Osteocyte (in vitro differentiated cells): ENCODE measurements around the gene CORO2B. TPM values are rescaled to one million over a fixed set of nuclear protein-coding genes. Genes with fewer than 3 reads are reported as not detected.

Experiments
- DNase-seq: peaks from one replicate; pipeline ENCODE4 v3.0.0; 2021; ENCODE audit warnings: mixed read lengths; ENCODE audit not compliant: unreplicated experiment; ENCODE audit errors: extremely low spot score
- H3K27ac Mint-ChIP-seq: one replicate; pipeline ENCODE4 v1.8.0; 2021; ENCODE audit warnings: mild to moderate bottlenecking, mixed read lengths; ENCODE audit not compliant: unreplicated experiment
- H3K27me3 Mint-ChIP-seq: one replicate; pipeline ENCODE4 v1.8.0; 2021; ENCODE audit warnings: mixed read lengths; ENCODE audit not compliant: unreplicated experiment
- H3K36me3 Mint-ChIP-seq: one replicate; pipeline ENCODE4 v1.8.0; 2021; ENCODE audit warnings: mixed read lengths; ENCODE audit not compliant: unreplicated experiment
- H3K4me1 Mint-ChIP-seq: one replicate; pipeline ENCODE4 v1.8.0; 2021; ENCODE audit warnings: mixed read lengths; ENCODE audit not compliant: unreplicated experiment
- H3K4me3 Mint-ChIP-seq: one replicate; pipeline ENCODE4 v1.8.0; 2021; ENCODE audit warnings: mild to moderate bottlenecking, moderate library complexity, mixed read lengths; ENCODE audit not compliant: unreplicated experiment
- H3K9me3 Mint-ChIP-seq: one replicate; pipeline ENCODE4 v1.8.0; 2021; ENCODE audit warnings: mixed read lengths; ENCODE audit not compliant: unreplicated experiment
- total RNA-seq: library from RNA; stranded (reverse); gene quantifications from 2 replicates; pipeline ENCODE4 v1.2.1, GENCODE V29; 2021
- TF ChIP-seq, protein P1 (sequence below): fragments of 200-600 bp; sonication (generic); IDR thresholded peaks from 2 replicates; pipeline ENCODE4 v1.5.0; 2021; ENCODE audit warnings: antibody characterized with exemption, mild to moderate bottlenecking, moderate library complexity

CORO2B gene
- total RNA-seq, 1 donor from 2014 or later = 22.6 TPM

DNA sequence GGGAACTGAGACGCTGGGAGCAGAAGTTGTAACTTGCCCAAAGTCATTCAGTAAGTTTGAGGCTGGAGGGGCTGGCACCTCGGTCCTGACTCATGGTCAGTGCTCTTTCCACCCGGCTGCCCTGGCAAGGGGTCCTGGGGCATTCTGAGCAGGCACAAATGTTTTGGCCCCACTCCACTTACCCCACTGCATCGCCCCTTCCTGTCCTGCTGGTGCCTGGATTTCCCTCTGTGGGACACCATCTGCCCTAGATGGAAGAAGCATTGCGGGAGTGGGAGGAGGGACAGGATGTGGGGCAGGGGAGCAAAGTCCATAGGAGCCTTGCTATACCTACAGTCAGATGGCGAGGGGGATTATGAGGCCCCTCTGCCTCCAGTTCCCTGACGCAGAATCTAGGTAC lies 4.5 kb downstream of the CORO2B start:
- DNase-seq = no peak
- H3K27ac Mint-ChIP-seq = no peak overlapping the region
- TF ChIP-seq, protein P1, sequence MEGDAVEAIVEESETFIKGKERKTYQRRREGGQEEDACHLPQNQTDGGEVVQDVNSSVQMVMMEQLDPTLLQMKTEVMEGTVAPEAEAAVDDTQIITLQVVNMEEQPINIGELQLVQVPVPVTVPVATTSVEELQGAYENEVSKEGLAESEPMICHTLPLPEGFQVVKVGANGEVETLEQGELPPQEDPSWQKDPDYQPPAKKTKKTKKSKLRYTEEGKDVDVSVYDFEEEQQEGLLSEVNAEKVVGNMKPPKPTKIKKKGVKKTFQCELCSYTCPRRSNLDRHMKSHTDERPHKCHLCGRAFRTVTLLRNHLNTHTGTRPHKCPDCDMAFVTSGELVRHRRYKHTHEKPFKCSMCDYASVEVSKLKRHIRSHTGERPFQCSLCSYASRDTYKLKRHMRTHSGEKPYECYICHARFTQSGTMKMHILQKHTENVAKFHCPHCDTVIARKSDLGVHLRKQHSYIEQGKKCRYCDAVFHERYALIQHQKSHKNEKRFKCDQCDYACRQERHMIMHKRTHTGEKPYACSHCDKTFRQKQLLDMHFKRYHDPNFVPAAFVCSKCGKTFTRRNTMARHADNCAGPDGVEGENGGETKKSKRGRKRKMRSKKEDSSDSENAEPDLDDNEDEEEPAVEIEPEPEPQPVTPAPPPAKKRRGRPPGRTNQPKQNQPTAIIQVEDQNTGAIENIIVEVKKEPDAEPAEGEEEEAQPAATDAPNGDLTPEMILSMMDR = no peak
- no peaks in the 10 kb centered on the region for H3K27me3 Mint-ChIP-seq
- H3K9me3 Mint-ChIP-seq = no peaks in the 10 kb centered on the region
- H3K36me3 Mint-ChIP-seq = no peaks in the 10 kb centered on the region
- peaks cover 22% of the 10 kb centered on the region for H3K4me1 Mint-ChIP-seq
- no peak overlapping the region for H3K4me3 Mint-ChIP-seq

DNA sequence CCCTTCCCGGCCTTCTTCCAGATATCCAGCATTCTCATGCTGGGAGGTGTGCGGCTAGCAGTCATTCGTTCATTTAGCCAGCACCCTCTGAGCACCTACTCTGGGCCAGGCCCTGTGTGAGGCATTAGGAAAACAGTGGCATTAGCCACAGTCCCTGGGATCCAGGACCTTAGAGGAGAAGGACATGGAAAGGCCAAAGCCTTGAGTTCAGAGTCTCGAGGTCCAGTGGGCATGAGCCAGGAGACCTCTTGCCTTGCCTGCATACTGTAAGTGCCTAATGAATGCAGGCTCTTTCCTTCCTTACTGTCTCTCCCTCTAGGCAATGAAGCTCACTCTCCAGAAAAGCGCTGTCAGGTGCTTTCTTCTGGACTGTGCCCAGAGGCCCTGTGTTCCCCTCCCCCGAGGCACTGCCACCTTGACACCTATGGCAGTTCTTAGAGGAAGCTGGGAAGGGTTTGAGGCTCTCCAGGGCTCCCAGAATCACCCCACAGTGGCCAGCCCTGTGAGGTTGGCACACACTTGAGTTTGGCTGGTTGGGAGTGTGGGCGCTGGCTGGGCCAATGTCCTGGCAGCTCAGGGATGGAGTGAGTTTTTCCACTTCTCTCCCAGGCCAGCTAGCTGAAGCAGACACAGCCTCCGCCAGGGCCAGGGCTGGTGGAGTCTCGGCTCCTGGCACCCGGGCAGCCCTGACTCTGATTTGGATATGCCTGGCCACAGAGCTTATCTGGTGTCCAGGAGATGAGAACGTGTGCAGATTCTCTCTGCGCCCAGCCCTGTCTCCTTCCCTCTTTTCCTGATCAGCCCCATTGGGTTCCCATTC lies 5.4 kb downstream of the CORO2B start:
- H3K4me3 Mint-ChIP-seq = no peak overlapping the region
- H3K27ac Mint-ChIP-seq = no peak overlapping the region
- no peaks in the 10 kb centered on the region for H3K27me3 Mint-ChIP-seq
- TF ChIP-seq, protein P1 = no peak
- no peak for DNase-seq
- no peaks in the 10 kb centered on the region for H3K9me3 Mint-ChIP-seq
- H3K4me1 Mint-ChIP-seq = peaks cover 22% of the 10 kb centered on the region
- H3K36me3 Mint-ChIP-seq = no peaks in the 10 kb centered on the region

- H3K36me3 Mint-ChIP-seq = no peaks in the 10 kb centered on the region
- no peak overlapping the region for H3K27ac Mint-ChIP-seq
- peaks cover 18% of the 10 kb centered on the region for H3K4me1 Mint-ChIP-seq
- H3K27me3 Mint-ChIP-seq = no peaks in the 10 kb centered on the region
- TF ChIP-seq, protein P1 = no peak
- no peak overlapping the region for H3K4me3 Mint-ChIP-seq
- no peaks in the 10 kb centered on the region for H3K9me3 Mint-ChIP-seq
- DNase-seq = no peak
Measured at GRCh38 chr15:68584756-68585573, 6.2 kb downstream of the CORO2B start.

DNA sequence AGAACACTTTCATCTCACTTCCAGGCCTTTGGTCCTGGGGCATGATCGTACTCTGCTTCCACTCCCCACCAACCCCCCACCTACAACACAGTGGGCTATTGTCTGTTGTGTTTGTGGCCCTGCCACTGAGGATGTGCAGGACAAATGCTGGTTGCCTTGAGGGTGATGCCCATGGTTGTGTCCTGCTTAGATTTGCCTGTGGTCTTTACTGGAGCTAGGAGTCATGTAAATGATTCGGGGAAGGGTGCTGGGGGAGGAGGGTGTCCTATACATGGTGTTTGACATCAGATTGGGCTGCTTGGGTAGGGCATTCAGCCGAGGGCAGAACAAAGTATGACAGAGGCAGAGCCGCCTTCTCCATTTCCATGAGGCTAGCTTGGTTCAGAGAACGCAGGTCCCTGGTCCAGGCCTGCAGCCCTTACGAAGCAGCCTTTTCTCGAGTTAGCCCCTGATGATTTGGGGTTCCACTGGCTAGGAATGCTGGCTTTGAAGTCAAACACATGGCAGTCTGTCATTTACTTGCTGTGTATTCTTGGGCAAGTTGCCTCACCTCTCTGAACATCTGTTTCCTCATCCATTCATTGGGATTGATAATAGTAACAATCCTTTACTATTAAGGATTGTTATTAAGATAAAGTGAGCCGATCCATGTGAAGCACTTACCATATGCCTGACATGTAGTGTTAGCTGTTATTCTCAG lies 6.9 kb downstream of the CORO2B start:
- Mint-ChIP-seq H3K4me1 (peaks cover 13% of the 10 kb centered on the region), H3K36me3 (no peaks in the 10 kb centered on the region), H3K27me3 (no peaks in the 10 kb centered on the region), H3K9me3 (no peaks in the 10 kb centered on the region), H3K27ac (no peak overlapping the region), H3K4me3 (no peak overlapping the region)
- TF ChIP-seq, protein P1 = no peak
- no peak for DNase-seq
